Measurements from ENCODE around the gene SRRM5. TPM values are rescaled to one million over a fixed set of nuclear protein-coding genes. Genes with fewer than 3 reads are reported as not detected.
A peak's percentile ranks its signal among the peaks of the same experiment; 100 is the strongest.

The SRRM5 gene
- polyA plus RNA-seq, 1 experiment = 0.07 TPM

- no peak for TF ChIP-seq CTCF (IDR thresholded peaks at IDR 0.05; ENCODE audit: low read depth, low read length)
- Histone ChIP-seq H3K27me3 (ENCODE audit: control insufficient read depth, insufficient read depth, low read length) (peaks cover 40% of the 10 kb centered on the region), H3K9me3 (ENCODE audit: control insufficient read depth, insufficient read depth, low read length) (no peaks in the 10 kb centered on the region), H3K4me3 (ENCODE audit: low read depth, low read length) (no peak overlapping the region), H3K27ac (ENCODE audit: low read depth, low read length) (no peak overlapping the region)
- CTCF ChIA-PET = no interaction called here
- no peak for DNase-seq (ENCODE audit: low read depth, low spot score)
- POLR2A ChIA-PET = no interaction called here
Measured at GRCh38 chr19:43636121-43636683, 24.3 kb downstream of the SRRM5 start.

GRCh38 chr19:43638214-43638994, 26.5 kb downstream of the SRRM5 start:
- no peaks in the 10 kb centered on the region for H3K9me3 ChIP-seq (ENCODE audit: control insufficient read depth, insufficient read depth, low read length)

GRCh38 chr19:43638995-43639518, 27.2 kb downstream of the SRRM5 start:
- ChIA-PET POLR2A (no interaction called here), CTCF (no interaction called here)
- no peaks in the 10 kb centered on the region for H3K9me3 ChIP-seq (ENCODE audit: control insufficient read depth, insufficient read depth, low read length)
- no peak for DNase-seq (ENCODE audit: low read depth, low spot score)
- H3K27me3 ChIP-seq (ENCODE audit: control insufficient read depth, insufficient read depth, low read length) = peaks cover 30% of the 10 kb centered on the region
- no peak overlapping the region for H3K27ac ChIP-seq (ENCODE audit: low read depth, low read length)
- peak overlapping the region; percentile 48 for H3K4me3 ChIP-seq (ENCODE audit: low read depth, low read length)
- no peak for TF ChIP-seq CTCF (IDR thresholded peaks at IDR 0.05; ENCODE audit: low read depth, low read length)

More at GRCh38 chr19:43638214-43638994, 26.5 kb downstream of the SRRM5 start:
- ChIA-PET CTCF (no interaction called here), POLR2A (no interaction called here)
- Histone ChIP-seq H3K27me3 (ENCODE audit: control insufficient read depth, insufficient read depth, low read length) (peaks cover 33% of the 10 kb centered on the region), H3K4me3 (ENCODE audit: low read depth, low read length) (no peak overlapping the region), H3K27ac (ENCODE audit: low read depth, low read length) (no peak overlapping the region)
- no peak for TF ChIP-seq CTCF (IDR thresholded peaks at IDR 0.05; ENCODE audit: low read depth, low read length)
- DNase-seq (ENCODE audit: low read depth, low spot score) = no peak

GRCh38 chr19:43639519-43640423, 27.9 kb downstream of the SRRM5 start, which contains the start of gene CADM4:
Gene CADM4 (minus strand): TSS chr19:43639850. CDS start chr19:43639790, 60 bp downstream.
- H3K27me3 ChIP-seq (ENCODE audit: control insufficient read depth, insufficient read depth, low read length) = peaks cover 25% of the 10 kb centered on the region
- no peak for DNase-seq (ENCODE audit: low read depth, low spot score)
- TF ChIP-seq CTCF (IDR thresholded peaks at IDR 0.05; ENCODE audit: low read depth, low read length) = no peak
- no peaks in the 10 kb centered on the region for H3K9me3 ChIP-seq (ENCODE audit: control insufficient read depth, insufficient read depth, low read length)
- H3K4me3 ChIP-seq (ENCODE audit: low read depth, low read length) = peak within 1 kb of the TSS; percentile 64
- no peak within 1 kb of the TSS for H3K27ac ChIP-seq (ENCODE audit: low read depth, low read length)
- ChIA-PET POLR2A (no interaction called here), CTCF (no interaction called here)

All from AG04450 (cell line).